Endothelial cell of umbilical vein (primary cell): ENCODE data around the gene LAMP1. TPM values are rescaled to one million over a fixed set of nuclear protein-coding genes. Genes with fewer than 3 reads are reported as not detected.

ENCODE experiments used
- BruUV-seq: library from RNA; stranded (reverse); fragments of 400-500 nt; replicated peaks from 2 replicates; lab custom pipeline; 2021; lab: Mats Ljungman, UMichigan
- CTCF ChIA-PET: fragments of 300-600, 350-600 bp; sonication (Branson Sonifier 250); formaldehyde crosslinking; loops from one replicate; lab custom pipeline; 2021; ENCODE audit warnings: antibody characterized with exemption, inconsistent platforms; lab: Charles Lee
- POLR2A ChIA-PET: fragments of 300-600, 350-600 bp; sonication (Branson Sonifier 250); formaldehyde crosslinking; loops from one replicate; lab custom pipeline; 2021; ENCODE audit warnings: antibody characterized with exemption, inconsistent platforms; lab: Charles Lee
- DNase-seq: peaks from one replicate; pipeline ENCODE4 v3.0.0-alpha.2; 2011; ENCODE audit warnings: low read depth, low spot score
- FAIRE-seq: peaks from 2 replicates; lab custom pipeline; 2011; peaks lifted over from hg19 to GRCh38; lab: Jason Lieb, UNC
- H2AFZ ChIP-seq: 2 replicates; pipeline ENCODE4 v1.6.0; 2012; ENCODE audit warnings: low read depth, low read length, control low read depth, inconsistent platforms
- H3K27ac ChIP-seq: 2 replicates; pipeline ENCODE4 v1.5.1; 2011; ENCODE audit warnings: low read depth, mild to moderate bottlenecking, control low read depth, low read length, moderate library complexity; ENCODE audit not compliant: insufficient read depth
- H3K27me3 ChIP-seq, 2 experiments: 2 replicates each; pipeline versions ENCODE4 v1.6.0 to v1.6.1; 2011; ENCODE audit warnings: low read length in 2 of 2, mixed read lengths in 1 of 2; ENCODE audit not compliant: control insufficient read depth in 2 of 2, insufficient read depth in 2 of 2
- H3K36me3 ChIP-seq, 2 experiments: 2 replicates in 1 of 2; 3 replicates in 1 of 2; pipeline ENCODE4 v1.5.1; 2011; ENCODE audit warnings: low read length in 2 of 2, mild to moderate bottlenecking in 1 of 2, moderate library complexity in 1 of 2; ENCODE audit not compliant: control insufficient read depth in 2 of 2, insufficient read depth in 2 of 2; ENCODE audit errors: extremely low read depth in 1 of 2
- H3K4me1 ChIP-seq: 3 replicates; pipeline ENCODE4 v1.5.1; 2011; ENCODE audit warnings: mild to moderate bottlenecking, low read length; ENCODE audit not compliant: control insufficient read depth, insufficient read depth; ENCODE audit errors: extremely low read depth
- H3K4me2 ChIP-seq: 2 replicates; pipeline ENCODE4 v1.6.1; 2011; ENCODE audit warnings: low read length, control low read depth, mixed read lengths; ENCODE audit not compliant: insufficient read depth
- H3K4me3 ChIP-seq, 3 experiments: fragments of 200-600 bp in 1 of 3; sonication (generic), shearing (Covaris generic) in 1 of 3; replicated peaks in 1 of 3; 2 replicates each; pipeline ENCODE4 v1.5.1; 2011 to 2016; ENCODE audit warnings: control low read depth in 3 of 3, low read length in 3 of 3, mild to moderate bottlenecking in 2 of 3, inconsistent platforms in 1 of 3, low read depth in 1 of 3, moderate library complexity in 1 of 3; ENCODE audit not compliant: insufficient read depth in 1 of 3
- H3K79me2 ChIP-seq: 2 replicates; pipeline ENCODE4 v1.6.0; 2012; ENCODE audit warnings: low read length, inconsistent platforms; ENCODE audit not compliant: control insufficient read depth, insufficient read depth
- H3K9ac ChIP-seq: replicated peaks from 2 replicates; pipeline ENCODE3; 2011; ENCODE audit warnings: low read length, control low read depth; ENCODE audit not compliant: insufficient read depth; ENCODE audit errors: extremely low read depth
- H3K9me1 ChIP-seq: replicated peaks from 3 replicates; pipeline ENCODE4 v1.6.0; 2011; ENCODE audit warnings: mild to moderate bottlenecking, low read length; ENCODE audit not compliant: control insufficient read depth, insufficient read depth; ENCODE audit errors: extremely low read depth
- H3K9me3 ChIP-seq: replicated peaks from 2 replicates; pipeline ENCODE4 v1.5.1; 2012; ENCODE audit warnings: low read length, inconsistent platforms; ENCODE audit not compliant: control insufficient read depth, insufficient read depth
- H4K20me1 ChIP-seq: replicated peaks from 2 replicates; pipeline ENCODE3; 2011; ENCODE audit warnings: mild to moderate bottlenecking, low read length; ENCODE audit not compliant: control insufficient read depth, insufficient read depth; ENCODE audit errors: extremely low read depth
- EZH2 ChIP-seq: IDR thresholded peaks from 2 replicates; pipeline ENCODE4 v1.6.1; 2012; ENCODE audit warnings: borderline replicate concordance, low read depth, mild to moderate bottlenecking, moderate library complexity, low read length, inconsistent platforms; ENCODE audit not compliant: severe bottlenecking
- FOS ChIP-seq: IDR thresholded peaks from 2 replicates; pipeline ENCODE4 v1.6.1; 2011; ENCODE audit warnings: mild to moderate bottlenecking, low read length, moderate library complexity, borderline replicate concordance; ENCODE audit not compliant: insufficient read depth
- GATA2 ChIP-seq: IDR thresholded peaks from 2 replicates; pipeline ENCODE4 v1.7.0; 2011; ENCODE audit warnings: low read depth, mild to moderate bottlenecking, moderate library complexity, mixed read lengths, low read length; ENCODE audit not compliant: insufficient read length, insufficient read depth
- JUN ChIP-seq: IDR thresholded peaks from 2 replicates; pipeline ENCODE4 v1.6.1; 2011; ENCODE audit warnings: borderline replicate concordance, low read depth; ENCODE audit not compliant: insufficient read length, insufficient read depth
- MAX ChIP-seq: IDR thresholded peaks from 2 replicates; pipeline ENCODE4 v1.6.1; 2011; ENCODE audit not compliant: insufficient read depth, insufficient read length
- MYC ChIP-seq: IDR thresholded peaks from one replicate; pipeline ENCODE4 v1.6.1; 2011; ENCODE audit warnings: mild to moderate bottlenecking, low read depth, low read length
- POLR2A ChIP-seq: IDR thresholded peaks from 2 replicates; pipeline ENCODE4 v1.6.1; 2012; ENCODE audit warnings: low read depth, mild to moderate bottlenecking, control low read depth, low read length
- POLR2AphosphoS5 ChIP-seq: IDR thresholded peaks from 2 replicates; pipeline ENCODE4 v1.6.1; 2012; ENCODE audit warnings: low read depth, mild to moderate bottlenecking, control low read depth, low read length, moderate library complexity; ENCODE audit not compliant: insufficient read depth
- dilution Hi-C: fragments of 300-500 bp; cut with MboI; formaldehyde crosslinking; loops from one replicate; pipeline ENCODE4 v1.15.0; 2019; ENCODE audit warnings: low sequenced_read_pairs; ENCODE audit not compliant: extremely low pct_ligation_motif_present
- intact Hi-C: fragments of 100-400 bp; cut with micrococcal nuclease; formaldehyde crosslinking; loops from one replicate; pipeline ENCODE4 v1.10.0; 2022
- polyA plus RNA-seq, 4 experiments: library from polyadenylated mRNA; depleted of rRNA in 3 of 4; stranded (reverse) in 3 of 4; unstranded in 1 of 4; fragments of >200 nt; gene quantifications; 2 replicates each; pipeline versions ENCODE4 v1.2.1 to v1.2.3, GENCODE V29; 2011 to 2012; ENCODE audit warnings: missing spikeins in 1 of 4
- total RNA-seq: library from RNA; stranded (reverse); gene quantifications from 2 replicates; pipeline ENCODE4 v1.2.3, GENCODE V29; 2021
- TF ChIP-seq, protein P1 (sequence below), 2 donors: IDR thresholded peaks; 1 replicate in 1 of 2; 2 replicates in 1 of 2; pipeline ENCODE4 v1.5.1; 2011; ENCODE audit warnings: low read length in 2 of 2, mild to moderate bottlenecking in 2 of 2, moderate library complexity in 2 of 2, control low read depth in 1 of 2, inconsistent platforms in 1 of 2, low read depth in 1 of 2; ENCODE audit not compliant: insufficient read depth in 1 of 2; ENCODE audit errors: extremely low read depth in 1 of 2

LAMP1 gene
- total and polyA plus RNA-seq, 2 donors (not counting 3 experiments of a cell fraction or from before 2014, with no cell fraction given): 262 to 285 TPM

DNA sequence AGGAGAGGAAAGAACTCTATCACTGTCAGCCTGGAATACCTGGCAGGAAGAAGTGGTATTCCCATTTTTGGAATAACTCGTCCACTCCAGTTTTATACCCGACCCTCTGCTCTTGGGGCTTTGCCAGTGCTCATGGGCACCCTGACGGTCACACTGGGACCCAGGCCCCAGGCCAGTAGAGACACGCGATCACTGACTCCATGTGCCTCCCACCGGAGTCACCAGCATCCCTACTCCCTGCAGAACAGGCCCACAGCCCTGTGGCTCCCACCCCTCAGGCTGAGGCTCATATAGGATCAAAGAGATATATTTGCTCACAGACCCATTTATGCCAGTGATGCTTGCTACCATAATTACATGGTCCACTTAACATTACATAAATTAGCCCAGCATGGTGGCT is 63.4 kb downstream of the LAMP1 start:
- DNase-seq (no peak), FAIRE-seq (no peak)
- TF ChIP-seq MAX (no peak), EZH2 (no peak), POLR2AphosphoS5 (no peak)
- Histone ChIP-seq H3K9me3 (no peaks in the 10 kb centered on the region), H3K4me3 (no peak overlapping the region), H3K79me2 (no peaks in the 10 kb centered on the region), H3K4me2 (no peak overlapping the region), H3K9ac (no peak overlapping the region), H3K36me3 (no peaks in the 10 kb centered on the region), H3K27ac (no peak overlapping the region), H3K9me1 (no peaks in the 10 kb centered on the region), H4K20me1 (no peaks in the 10 kb centered on the region), H2AFZ (no peak overlapping the region), H3K27me3 (peaks cover 21 to 22% of the 10 kb centered on the region in 2 experiments), H3K4me1 (no peaks in the 10 kb centered on the region)
- CTCF ChIA-PET: no interaction called here
- BruUV-seq: no TSS peak
- dilution Hi-C loops: no loop called here
- intact Hi-C loops: no loop called here
- POLR2A ChIA-PET: no interaction called here

- no peak for DNase-seq
- Histone ChIP-seq H3K4me2 (no peak overlapping the region), H3K36me3 (no peaks in the 10 kb centered on the region), H3K9me1 (no peaks in the 10 kb centered on the region), H3K9ac (no peak overlapping the region), H3K27me3 (peaks cover 21 to 22% of the 10 kb centered on the region in 2 experiments), H3K4me1 (no peaks in the 10 kb centered on the region), H2AFZ (no peak overlapping the region), H3K79me2 (no peaks in the 10 kb centered on the region), H4K20me1 (no peaks in the 10 kb centered on the region), H3K9me3 (no peaks in the 10 kb centered on the region), H3K27ac (no peak overlapping the region), H3K4me3 (no peak overlapping the region)
- intact Hi-C loops (no loop called here), dilution Hi-C loops (no loop called here)
- ChIA-PET CTCF (no interaction called here), POLR2A (no interaction called here)
- TF ChIP-seq FOS: no peak
- TF ChIP-seq POLR2A: no peak
- no peak for TF ChIP-seq MAX
- no peak for TF ChIP-seq MYC
- no peak for TF ChIP-seq EZH2
- no peak for TF ChIP-seq POLR2AphosphoS5
- TF ChIP-seq JUN: no peak
- TF ChIP-seq, protein P1, sequence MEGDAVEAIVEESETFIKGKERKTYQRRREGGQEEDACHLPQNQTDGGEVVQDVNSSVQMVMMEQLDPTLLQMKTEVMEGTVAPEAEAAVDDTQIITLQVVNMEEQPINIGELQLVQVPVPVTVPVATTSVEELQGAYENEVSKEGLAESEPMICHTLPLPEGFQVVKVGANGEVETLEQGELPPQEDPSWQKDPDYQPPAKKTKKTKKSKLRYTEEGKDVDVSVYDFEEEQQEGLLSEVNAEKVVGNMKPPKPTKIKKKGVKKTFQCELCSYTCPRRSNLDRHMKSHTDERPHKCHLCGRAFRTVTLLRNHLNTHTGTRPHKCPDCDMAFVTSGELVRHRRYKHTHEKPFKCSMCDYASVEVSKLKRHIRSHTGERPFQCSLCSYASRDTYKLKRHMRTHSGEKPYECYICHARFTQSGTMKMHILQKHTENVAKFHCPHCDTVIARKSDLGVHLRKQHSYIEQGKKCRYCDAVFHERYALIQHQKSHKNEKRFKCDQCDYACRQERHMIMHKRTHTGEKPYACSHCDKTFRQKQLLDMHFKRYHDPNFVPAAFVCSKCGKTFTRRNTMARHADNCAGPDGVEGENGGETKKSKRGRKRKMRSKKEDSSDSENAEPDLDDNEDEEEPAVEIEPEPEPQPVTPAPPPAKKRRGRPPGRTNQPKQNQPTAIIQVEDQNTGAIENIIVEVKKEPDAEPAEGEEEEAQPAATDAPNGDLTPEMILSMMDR (IDR thresholded peaks at IDR 0.05; ENCODE audit: extremely low read depth in 1 of 2, insufficient read depth in 1 of 2, low read depth in 1 of 2, low read length in 2 of 2): no peak
- TF ChIP-seq GATA2: no peak
- FAIRE-seq: no peak
- no TSS peak for BruUV-seq
These were observed 64.4 kb downstream of the LAMP1 start for GRCh38 chr13:113361406-113361805.
